Measurements from ENCODE around the gene UBA1.

The UBA1 gene

DNA sequence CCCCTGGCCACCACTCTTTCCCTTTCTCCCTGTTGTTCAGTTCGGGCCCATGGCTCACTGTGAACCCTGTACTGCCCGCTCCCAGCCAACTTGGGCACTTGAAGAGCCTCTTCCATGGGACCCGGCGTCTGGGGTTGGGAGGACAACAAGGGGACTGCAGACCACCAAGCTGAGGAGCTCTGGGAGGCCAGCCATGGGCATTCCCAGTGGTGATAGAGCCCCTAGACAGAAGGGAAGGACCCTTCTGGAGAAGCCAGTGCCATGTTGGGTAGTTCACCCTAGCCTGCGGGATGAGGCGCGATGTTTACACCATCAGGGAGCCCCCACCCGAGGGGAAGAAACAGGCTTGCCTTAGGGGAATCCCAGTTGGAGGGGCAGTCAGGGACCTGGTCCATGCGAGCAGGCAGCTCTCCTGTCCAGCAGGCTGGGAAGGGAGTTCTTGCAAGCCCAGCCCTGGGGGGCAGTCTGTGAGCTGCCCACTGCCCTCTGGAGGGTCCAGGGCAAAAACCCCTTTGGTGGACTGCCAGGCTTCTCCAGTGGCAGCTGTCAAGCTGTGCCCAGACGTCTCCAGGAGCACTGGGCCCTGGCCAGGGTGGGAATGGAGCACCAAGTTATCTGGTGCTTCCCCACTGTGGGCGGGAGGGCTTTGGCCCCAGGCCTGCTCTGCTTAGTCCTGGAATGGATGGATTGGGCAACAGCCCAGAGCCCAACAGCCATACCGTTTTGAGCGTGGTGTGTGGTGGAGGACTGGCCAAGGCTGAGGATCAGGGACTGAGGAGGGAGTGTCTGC is 23.7 kb upstream of the UBA1 start:
- in situ Hi-C loops (cut with MboI; ENCODE audit: low sequenced_read_pairs): no loop called here

DNA sequence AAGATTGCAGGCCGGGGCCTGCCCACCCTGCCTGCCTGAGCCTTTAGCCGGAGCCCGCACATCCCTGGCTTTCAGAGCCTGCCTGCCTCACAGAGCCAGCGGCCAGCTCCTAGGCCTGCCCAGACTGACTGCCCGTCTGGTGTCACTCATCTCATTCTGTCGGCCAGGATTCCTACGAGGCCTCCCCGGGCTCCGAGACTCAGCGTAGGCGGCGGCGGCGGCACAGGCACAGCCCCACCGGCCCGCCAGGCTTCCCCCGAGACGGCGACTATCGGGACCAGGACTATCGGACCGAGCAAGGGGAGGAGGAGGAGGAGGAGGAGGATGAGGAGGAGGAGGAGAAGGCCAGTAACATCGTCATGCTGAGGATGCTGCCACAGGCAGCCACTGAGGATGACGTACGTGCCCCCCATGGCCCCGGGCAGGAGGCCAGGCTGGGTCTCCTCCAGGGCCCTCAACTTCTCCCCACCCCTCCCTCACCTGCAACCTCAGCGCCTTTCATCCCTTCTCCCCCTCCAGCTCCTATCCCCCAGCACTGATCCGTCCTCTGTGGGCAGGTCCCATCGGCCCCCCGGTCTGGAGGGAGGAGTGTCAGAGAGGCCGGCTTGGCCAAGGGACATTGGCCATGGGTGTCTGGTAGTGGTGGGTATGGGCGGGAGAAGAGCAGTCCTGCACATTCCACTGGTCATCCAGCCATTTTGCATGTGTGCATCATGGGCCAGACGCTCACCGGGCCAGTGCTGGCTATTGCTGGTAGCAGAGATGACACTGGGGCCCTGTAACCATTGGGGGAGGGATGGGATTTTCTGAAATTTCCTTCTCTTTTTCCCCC is 22.6 kb upstream of the UBA1 start:
- in situ Hi-C loops (cut with MboI; ENCODE audit: low sequenced_read_pairs): no loop called here

DNA sequence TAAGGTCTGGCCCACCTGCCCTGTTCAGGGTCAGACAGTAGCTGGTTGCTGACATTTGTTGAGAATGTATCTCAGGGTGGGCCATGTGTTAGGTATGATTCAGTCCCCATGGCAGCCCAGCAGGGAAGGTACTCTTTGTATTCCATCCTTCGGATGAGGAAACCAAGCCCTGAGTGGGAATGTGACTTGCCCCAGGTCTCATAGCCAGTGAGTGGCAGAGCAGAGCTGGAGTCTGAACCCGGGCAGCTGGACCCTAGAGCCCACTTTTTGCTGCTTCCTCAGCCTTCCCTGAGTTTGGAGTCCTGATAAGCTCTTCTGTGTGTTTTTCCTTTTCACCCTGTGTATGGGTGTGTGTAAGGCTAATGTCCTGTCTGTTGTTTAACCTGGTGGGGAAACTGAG is 21.6 kb upstream of the UBA1 start:
- in situ Hi-C loops (cut with MboI; ENCODE audit: low sequenced_read_pairs): no loop called here

DNA sequence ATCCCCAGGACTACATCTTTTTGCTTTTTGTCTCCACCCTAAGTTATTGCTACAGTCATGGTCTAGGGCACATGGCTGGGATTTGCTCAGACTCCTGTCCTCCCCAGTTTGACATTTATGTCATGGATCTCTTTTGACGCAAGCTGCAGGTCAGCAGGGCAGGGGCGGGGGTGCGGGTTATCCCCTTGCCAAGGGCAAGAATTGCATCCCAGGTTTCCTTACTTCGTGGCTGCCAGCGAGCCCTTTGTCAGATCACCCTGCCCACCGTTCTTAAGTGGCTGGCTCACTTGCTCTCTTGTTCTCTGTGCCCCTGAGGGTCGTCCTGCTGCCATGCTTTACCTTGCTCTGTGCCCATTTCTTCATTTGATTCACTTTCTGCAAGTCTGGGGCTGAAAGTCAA is 21.1 kb upstream of the UBA1 start:
- in situ Hi-C loops (cut with MboI; ENCODE audit: low sequenced_read_pairs): no loop called here

DNA sequence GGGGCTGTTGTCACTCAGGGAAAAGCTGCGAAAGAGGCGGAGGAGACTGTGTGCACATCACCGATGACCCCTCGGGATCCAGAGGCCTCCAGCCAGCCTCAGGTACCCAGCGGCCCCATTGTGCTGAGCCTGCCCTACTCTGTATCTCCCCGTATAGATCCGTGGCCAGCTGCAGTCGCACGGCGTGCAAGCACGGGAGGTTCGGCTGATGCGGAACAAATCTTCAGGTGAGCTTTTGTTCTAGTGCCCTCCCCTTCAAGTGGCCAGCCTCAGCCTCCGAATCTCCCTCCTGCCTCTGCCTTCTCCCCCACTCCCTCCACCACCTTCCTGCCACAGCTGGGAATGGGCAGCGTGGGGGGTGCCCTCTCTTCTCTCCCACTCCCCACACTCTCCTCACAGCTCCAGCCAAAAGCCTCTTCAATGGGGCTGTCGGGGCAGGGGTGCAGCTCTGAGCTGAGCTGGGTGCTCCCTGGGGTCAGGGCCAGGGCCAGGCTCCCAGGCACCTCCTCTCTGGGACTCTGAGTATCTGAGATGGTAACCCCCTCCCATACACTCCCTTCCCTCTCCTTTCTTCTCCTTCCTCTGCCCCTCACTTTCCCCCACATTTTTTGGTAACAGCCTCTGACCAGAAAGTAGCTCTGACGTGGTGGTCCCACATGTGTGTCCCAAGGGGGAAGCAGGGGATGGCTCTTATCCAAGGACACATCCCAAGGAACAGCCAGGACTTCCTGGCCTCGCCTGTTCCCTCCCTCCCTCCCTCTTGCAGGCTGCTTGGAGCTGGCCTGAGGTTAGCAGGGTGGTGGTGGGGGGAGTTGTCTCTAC is 20.4 kb upstream of the UBA1 start:
- in situ Hi-C loops (cut with MboI; ENCODE audit: low sequenced_read_pairs): no loop called here

DNA sequence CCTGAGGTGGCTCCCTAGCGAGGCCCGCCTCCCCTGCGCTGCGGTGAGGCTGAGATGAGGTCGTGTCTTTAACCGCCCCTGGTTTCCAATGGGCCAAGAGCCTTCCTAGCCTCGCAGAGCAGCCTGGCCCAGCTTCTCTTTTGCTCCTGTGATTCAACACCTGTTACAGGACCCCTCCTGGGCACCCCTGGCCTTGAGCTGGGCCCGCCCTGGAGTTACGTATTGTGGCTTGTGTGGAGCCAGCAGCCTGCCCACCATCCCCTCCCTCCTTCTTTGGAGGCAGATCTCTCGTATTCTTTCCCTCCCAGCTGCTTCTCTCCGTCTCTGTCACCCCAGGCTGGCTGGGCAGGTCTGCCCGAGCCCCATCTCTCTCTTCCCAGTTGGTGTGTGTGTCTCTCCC is 19.3 kb upstream of the UBA1 start:
- in situ Hi-C loops (cut with MboI; ENCODE audit: low sequenced_read_pairs): no loop called here

DNA sequence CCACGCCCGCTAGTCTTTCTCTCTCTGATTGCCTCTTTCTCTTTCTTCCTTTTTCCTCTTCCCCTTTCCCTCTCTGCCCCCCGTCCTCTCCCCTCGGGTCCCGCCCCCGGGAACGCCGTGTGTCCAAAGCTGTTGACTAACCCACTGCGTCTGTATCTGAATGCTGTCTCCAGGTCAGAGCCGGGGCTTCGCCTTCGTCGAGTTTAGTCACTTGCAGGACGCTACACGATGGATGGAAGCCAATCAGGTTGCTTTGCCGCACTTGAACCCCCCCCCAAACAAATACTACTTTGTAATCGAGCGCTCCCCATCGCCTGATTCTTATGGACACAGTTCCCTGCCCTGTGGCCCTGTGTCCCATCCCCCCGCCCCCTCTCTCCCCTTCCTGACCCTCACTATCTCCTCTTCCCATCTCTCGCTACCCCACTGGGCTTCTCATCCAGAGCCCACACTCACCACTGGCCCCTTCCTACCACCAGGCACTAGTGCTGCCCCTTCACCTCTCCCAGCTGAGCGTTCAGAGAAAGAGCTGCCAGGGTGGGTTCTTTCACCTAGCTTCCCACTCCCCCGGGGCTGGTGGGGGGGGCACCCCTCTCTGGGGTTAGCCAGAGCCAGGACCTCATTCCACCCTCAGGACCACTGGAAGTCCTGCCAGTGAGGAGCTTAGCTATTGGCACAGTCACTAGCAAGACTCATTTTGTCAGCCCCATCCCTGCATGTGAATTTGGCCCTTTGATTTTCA is 18.6 kb upstream of the UBA1 start:
- in situ Hi-C loops (cut with MboI; ENCODE audit: low sequenced_read_pairs): loop anchor here (25.0 kb wide), 1 partner anchor 212 kb away; no protein-coding TSS in a partner anchor

DNA sequence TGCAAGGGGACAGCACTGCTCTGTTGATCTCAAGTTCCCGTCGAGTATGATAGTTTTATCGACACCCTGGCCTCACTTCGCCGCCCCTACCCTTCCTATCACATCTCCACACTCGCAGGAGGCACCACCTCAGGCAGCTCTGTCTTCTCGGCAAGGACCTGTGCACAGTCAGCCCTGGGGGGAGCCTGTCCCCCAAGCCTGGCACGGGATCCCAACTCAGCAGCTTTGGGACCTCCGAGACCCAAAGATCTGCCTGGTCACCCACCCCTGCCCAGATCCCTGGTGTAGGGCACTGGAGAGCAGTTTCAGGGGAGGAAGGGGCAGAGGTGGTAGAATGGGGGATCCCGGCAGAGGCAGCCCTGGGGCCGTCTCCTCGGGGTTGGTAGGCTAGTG is 18.0 kb upstream of the UBA1 start:
- in situ Hi-C loops (cut with MboI; ENCODE audit: low sequenced_read_pairs): loop anchor here (25.0 kb wide), 1 partner anchor 212 kb away; no protein-coding TSS in a partner anchor

DNA sequence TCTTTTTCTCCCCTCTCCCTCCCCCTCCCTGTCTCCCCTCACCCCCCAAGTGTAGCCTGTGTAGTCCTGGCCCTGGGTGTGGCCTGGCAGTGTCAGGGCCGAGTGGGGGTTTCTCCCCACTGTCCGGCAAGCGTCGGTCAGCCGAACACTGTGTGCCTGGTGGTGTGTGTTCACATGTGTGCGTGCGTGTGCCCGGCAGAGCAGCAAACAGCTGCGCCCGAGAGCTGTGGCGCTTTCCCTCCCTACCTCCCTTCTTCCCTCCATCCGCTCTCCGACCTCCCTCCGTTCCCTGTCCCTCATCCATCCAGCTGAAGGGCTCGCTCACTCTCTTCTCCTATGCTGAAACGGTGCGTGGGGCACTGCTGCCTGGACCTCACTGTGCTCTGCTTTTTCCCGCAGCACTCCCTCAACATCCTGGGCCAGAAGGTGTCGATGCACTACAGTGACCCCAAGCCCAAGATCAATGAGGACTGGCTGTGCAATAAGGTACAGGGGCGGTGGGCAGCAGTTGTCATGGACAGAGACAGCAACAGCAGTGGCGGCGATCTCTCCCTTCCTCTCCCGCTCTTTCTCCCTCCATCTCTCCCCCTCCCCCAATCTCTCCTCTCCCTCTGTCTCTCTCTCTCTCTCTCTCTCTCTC is 17.4 kb upstream of the UBA1 start:
- in situ Hi-C loops (cut with MboI; ENCODE audit: low sequenced_read_pairs): loop anchor here (25.0 kb wide), 1 partner anchor 211 kb away; no protein-coding TSS in a partner anchor

DNA sequence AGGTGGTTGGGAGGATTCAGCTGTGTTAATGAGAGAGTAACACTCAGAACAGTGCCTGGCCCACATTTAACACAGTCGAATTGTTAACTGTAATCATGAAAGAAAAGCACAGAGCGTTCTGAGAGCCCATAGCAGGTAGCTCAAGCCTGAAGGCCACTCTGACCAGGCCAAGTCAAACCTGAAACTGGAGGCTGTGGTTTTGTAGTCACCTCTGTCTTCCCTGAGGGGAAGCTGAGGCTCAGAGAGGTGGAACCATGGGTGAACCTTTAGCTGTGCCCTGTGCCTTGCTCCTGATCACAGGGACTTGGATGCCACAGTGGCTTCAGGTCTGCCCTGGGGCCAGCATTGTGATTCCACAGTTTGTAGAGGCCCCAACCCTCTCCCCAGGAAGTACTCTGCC is 16.6 kb upstream of the UBA1 start:
- in situ Hi-C loops (cut with MboI; ENCODE audit: low sequenced_read_pairs): loop anchor here (25.0 kb wide), 1 partner anchor 210 kb away; no protein-coding TSS in a partner anchor

DNA sequence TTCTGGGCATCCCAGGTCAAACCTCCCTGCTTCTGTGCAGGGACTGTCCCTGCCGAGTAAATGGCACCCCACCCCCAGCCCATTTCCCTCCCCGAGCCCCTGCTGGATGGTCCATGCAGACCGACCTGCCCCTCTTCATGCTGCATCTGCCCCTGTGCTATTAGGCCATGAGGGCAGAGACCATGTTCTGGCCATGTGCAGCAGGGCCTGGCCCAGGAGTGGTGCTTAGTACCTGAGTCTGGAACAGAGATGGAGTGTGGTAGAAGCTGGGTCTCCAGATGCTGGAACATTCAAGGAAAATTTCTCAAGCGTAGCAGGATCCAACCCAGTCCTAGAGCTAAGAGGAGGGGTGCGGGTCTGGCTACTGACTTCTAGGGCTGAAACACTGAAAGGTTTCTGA is 15.3 kb upstream of the UBA1 start:
- in situ Hi-C loops (cut with MboI; ENCODE audit: low sequenced_read_pairs): loop anchor here (25.0 kb wide), 1 partner anchor 209 kb away; no protein-coding TSS in a partner anchor

DNA sequence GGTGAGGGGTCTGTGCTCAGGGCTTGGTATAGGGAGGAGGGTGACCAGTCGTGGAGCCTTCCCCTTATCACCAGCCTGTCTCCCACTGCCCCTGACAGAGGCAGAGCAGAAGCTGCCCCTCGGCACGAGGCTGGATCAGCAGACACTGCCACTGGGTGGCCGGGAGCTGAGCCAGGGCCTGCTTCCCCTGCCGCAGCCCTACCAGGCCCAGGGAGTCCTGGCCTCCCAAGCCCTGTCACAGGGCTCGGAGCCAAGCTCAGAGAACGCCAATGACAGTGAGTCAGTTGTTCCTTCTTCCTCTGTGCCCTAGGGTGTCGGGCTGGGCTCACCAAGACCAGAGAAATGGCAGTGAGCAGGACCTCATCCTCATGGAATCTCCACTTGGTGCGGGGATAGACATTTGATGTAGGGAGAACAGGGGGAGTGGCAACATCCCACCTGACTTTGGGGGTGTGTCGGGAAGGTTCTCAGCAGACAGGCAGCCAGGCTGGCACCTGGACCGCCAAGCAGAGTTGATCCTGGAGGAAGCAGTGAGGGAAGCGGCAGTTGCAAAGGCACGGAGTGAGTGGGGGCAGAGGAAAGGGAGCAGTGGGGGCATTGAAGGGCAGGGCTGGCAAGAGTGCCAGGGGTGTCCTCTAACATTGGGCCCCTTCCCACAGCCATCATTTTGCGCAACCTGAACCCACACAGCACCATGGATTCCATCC is 14.3 kb upstream of the UBA1 start:
- in situ Hi-C loops (cut with MboI; ENCODE audit: low sequenced_read_pairs): loop anchor here (25.0 kb wide), 1 partner anchor 208 kb away; no protein-coding TSS in a partner anchor

DNA sequence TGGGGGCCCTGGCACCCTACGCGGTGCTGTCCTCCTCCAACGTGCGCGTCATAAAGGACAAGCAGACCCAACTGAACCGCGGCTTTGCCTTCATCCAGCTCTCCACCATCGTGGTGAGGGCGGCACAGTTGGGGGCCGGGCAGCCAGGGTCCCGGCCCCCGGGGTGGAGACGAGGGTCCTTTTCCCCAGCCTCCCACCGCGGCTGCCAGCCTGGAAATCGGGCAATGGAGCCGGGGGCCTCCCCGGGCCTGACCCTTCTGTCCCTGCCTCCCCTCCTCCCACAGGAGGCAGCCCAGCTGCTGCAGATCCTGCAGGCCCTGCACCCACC is 13.7 kb upstream of the UBA1 start:
- in situ Hi-C loops (cut with MboI; ENCODE audit: low sequenced_read_pairs): loop anchor here (25.0 kb wide), 1 partner anchor 207 kb away; no protein-coding TSS in a partner anchor

DNA sequence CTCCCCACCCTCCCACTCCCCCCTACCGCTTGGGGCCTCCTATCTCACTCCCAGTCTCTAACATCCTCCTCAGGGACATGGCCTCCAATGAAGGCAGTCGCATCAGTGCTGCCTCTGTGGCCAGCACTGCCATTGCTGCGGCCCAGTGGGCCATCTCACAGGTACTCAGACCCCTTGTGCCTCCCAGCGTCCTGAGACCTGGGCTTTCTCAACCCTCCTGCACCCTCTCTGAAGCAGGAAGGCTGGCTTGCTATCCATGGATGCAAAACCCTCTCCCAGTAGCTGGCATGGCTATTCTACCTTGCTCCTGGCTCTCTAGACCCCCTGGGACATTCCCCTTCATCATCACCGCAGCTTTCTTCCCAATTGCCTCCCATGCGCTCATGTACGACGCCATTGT is 13.3 kb upstream of the UBA1 start:
- in situ Hi-C loops (cut with MboI; ENCODE audit: low sequenced_read_pairs): loop anchor here (25.0 kb wide), 1 partner anchor 207 kb away; no protein-coding TSS in a partner anchor

DNA sequence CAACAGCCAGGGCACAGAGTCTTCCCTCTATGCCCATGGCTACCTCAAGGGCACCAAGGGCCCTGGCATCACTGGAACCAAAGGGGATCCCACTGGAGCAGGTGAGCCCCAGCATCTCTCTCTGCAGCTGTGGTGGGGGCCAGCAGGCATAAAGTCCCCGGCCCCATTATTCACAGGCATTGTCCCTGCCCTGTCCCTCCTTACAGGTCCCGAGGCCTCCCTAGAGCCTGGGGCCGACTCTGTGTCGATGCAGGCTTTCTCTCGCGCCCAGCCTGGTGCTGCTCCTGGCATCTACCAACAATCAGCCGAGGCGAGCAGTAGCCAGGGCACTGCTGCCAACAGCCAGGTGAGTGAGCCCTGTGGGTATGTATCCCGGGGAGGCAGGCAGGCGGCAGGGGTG is 12.3 kb upstream of the UBA1 start:
- in situ Hi-C loops (cut with MboI; ENCODE audit: low sequenced_read_pairs): loop anchor here (25.0 kb wide), 1 partner anchor 206 kb away; no protein-coding TSS in a partner anchor

DNA sequence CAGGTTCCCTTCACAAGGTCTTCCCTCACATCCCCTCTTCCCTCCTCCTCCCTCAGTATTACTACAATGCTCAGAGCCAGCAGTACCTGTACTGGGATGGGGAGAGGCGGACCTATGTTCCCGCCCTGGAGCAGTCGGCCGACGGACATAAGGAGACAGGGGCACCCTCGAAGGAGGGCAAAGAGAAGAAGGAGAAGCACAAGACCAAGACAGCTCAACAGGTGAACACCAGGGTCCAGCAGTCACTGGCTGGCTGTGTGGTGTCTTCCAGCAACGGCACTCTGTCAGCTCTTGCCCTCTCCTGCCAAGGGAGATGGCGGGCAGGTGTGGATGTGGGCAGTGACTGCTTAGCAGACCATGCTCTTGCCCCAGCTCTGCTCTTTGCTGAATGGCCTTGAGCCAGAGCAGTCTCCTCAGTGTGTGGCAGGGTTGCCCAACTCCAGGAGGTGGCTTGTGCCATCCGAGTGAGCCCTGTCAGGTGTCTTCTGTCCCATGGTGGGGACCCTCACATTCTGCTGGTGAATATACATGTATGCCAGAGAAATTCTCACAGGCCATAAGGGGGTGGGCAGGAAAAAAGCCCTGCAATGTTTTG is 11.4 kb upstream of the UBA1 start:
- in situ Hi-C loops (cut with MboI; ENCODE audit: low sequenced_read_pairs): loop anchor here (25.0 kb wide), 1 partner anchor 205 kb away; no protein-coding TSS in a partner anchor

DNA sequence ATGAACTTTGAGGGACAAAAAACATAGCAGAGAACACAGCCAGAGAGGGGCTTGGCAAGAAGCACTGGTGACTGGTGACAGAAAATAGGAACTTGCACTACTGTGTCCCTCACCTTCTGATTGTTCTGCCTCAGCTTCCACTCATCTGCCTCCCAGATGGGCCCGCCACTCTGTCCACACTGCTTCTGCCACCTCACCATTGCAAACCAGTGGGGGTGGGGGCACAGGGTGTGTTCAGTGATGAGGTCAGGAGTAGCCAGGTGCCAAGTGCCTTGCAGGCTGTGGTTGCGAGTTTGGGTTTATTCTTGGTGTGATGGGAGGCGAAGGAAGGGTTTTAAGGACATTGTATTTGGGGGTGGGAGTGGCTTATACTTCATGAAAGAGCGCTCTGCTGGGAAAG is 9.1 kb upstream of the UBA1 start:
- in situ Hi-C loops (cut with MboI; ENCODE audit: low sequenced_read_pairs): loop anchor here (25.0 kb wide), 1 partner anchor 203 kb away; no protein-coding TSS in a partner anchor

DNA sequence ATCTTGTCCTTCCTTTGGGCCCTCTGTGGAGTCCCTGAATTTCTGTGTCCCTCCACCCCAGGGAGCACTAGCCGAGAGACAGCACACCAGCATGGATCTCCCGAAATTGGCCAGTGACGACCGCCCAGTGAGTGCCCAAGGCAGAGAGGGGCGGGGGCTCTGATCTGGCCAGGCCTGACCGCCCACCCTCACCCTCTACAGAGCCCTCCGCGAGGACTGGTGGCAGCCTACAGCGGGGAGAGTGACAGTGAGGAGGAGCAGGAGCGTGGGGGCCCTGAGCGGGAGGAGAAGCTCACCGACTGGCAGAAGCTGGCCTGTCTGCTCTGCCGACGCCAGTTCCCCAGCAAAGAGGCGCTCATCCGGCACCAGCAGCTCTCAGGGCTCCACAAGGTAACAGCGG is 8.4 kb upstream of the UBA1 start:
- in situ Hi-C loops (cut with MboI; ENCODE audit: low sequenced_read_pairs): loop anchor here (25.0 kb wide), 1 partner anchor 202 kb away; no protein-coding TSS in a partner anchor
